ENCODE measurements around the gene TSHZ1.

The TSHZ1 gene

DNA sequence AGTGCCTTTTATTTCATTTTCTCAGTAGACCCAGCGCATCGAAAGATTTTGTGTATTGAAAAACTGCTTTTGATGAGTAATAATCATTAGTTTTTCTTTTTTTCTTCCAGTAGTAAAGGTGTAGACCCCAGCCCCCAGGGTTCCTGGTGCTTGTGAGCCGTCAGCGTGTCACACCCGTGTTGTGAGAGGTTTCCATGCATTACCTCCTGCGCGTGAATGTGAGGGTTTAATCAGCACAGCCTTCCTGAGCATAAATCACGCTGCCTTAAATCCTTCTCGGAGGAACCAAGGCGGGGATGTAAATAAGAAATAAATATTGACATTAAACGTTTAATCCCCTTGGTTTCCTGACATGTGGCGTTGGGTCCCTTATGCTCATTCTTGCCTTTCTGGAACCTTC lies 24.3 kb downstream of the TSHZ1 start:
- no peak overlapping the region for H3K4me3 ChIP-seq (ENCODE audit: control insufficient read depth, low read depth, low read length)
- TF ChIP-seq, protein P1, sequence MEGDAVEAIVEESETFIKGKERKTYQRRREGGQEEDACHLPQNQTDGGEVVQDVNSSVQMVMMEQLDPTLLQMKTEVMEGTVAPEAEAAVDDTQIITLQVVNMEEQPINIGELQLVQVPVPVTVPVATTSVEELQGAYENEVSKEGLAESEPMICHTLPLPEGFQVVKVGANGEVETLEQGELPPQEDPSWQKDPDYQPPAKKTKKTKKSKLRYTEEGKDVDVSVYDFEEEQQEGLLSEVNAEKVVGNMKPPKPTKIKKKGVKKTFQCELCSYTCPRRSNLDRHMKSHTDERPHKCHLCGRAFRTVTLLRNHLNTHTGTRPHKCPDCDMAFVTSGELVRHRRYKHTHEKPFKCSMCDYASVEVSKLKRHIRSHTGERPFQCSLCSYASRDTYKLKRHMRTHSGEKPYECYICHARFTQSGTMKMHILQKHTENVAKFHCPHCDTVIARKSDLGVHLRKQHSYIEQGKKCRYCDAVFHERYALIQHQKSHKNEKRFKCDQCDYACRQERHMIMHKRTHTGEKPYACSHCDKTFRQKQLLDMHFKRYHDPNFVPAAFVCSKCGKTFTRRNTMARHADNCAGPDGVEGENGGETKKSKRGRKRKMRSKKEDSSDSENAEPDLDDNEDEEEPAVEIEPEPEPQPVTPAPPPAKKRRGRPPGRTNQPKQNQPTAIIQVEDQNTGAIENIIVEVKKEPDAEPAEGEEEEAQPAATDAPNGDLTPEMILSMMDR (conservative IDR thresholded peaks at IDR 0.05; ENCODE audit: control insufficient read depth, insufficient read depth, low read depth, low read length), result no peak
- no peak for DNase-seq (ENCODE audit: low read depth)

DNA sequence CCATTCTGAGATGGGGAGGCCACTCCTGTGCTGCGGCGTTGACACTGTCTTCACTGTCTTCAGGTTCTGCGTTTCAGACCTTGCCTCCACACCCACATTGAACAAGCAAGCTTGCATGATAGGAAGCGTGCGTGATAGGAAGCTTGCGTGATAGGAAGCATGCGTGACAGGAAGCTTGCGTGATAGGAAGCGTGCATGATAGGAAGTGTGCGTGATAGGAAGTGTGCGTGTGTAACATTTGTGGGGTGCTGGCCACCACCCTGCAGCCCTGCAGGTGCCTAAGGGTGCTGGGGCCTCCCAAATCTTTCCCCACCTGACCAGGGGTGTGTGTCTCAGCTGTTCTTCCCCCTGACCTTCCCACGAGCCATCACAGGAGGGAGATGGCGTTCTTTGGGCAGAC lies 25.3 kb downstream of the TSHZ1 start:
- no peak for DNase-seq (ENCODE audit: low read depth)
- TF ChIP-seq, protein P1 (conservative IDR thresholded peaks at IDR 0.05; ENCODE audit: control insufficient read depth, insufficient read depth, low read depth, low read length), result no peak
- no peak overlapping the region for H3K4me3 ChIP-seq (ENCODE audit: control insufficient read depth, low read depth, low read length)

DNA sequence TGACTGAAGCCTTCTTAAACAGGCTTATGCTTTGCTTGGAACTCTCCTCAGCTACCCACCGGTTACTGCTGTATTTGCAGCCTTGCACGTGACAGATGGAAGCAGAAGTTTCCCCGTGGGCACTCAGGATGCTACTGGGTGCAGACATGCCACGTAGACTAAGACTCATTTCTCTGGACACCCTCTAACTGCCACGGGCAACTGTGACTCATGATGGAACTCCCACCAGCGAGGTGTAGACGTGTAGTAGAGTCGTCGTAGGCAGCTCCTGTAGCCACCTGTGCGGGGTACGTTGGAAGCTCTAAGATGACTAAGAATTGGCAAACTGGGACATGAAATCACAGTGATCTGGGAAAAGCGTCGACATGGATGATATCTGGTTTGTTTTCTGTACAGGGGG lies 27.5 kb downstream of the TSHZ1 start:
- TF ChIP-seq, protein P1 (conservative IDR thresholded peaks at IDR 0.05; ENCODE audit: control insufficient read depth, insufficient read depth, low read depth, low read length), result no peak
- peak; percentile 46 for DNase-seq (ENCODE audit: low read depth)
- no peak overlapping the region for H3K4me3 ChIP-seq (ENCODE audit: control insufficient read depth, low read depth, low read length)

DNA sequence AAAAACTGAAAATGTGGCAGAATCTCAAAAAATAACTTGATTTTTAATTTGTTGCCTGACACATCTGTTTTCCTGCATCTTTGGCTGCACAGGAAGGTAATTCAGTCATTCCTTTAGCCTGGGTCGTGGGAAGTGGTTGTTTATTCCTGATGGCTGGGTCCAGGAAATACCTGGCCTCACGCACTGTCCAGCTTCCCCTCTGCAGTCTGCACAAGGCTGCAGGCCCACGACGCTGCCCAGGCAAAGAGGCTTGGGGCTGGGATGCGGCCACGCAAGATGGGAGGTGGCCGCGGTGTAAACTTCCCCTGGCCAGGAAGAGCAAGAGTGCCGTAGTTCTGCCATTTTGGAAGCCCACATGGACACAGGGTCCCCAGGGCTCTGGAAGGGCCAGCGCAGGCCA lies 28.2 kb downstream of the TSHZ1 start:
- H3K4me3 ChIP-seq (ENCODE audit: control insufficient read depth, low read depth, low read length), result no peak overlapping the region
- TF ChIP-seq, protein P1 (conservative IDR thresholded peaks at IDR 0.05; ENCODE audit: control insufficient read depth, insufficient read depth, low read depth, low read length), result no peak
- DNase-seq (ENCODE audit: low read depth), result no peak

DNA sequence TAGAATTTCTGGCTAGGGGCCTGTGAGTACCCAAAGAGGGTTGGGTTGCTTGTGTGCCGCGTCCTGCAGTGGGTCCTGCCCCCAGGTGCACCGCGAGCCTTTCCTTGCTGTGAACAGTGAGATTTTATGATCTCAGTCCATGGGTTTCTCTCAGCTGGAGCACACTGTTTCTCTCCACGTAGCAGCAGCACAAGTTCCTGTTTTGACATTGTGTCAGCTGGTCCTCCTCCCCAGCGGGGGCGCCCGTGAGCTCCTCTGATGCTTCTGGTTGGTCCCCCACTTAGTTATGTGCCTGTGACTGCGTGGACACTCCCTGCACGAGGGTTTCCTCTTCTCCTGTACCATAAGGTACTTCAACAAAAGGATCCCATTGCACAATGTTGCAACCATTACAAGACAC lies 29.8 kb downstream of the TSHZ1 start:
- DNase-seq (ENCODE audit: low read depth), result no peak
- H3K4me3 ChIP-seq (ENCODE audit: control insufficient read depth, low read depth, low read length), result no peak overlapping the region
- TF ChIP-seq, protein P1 (conservative IDR thresholded peaks at IDR 0.05; ENCODE audit: control insufficient read depth, insufficient read depth, low read depth, low read length), result no peak

DNA sequence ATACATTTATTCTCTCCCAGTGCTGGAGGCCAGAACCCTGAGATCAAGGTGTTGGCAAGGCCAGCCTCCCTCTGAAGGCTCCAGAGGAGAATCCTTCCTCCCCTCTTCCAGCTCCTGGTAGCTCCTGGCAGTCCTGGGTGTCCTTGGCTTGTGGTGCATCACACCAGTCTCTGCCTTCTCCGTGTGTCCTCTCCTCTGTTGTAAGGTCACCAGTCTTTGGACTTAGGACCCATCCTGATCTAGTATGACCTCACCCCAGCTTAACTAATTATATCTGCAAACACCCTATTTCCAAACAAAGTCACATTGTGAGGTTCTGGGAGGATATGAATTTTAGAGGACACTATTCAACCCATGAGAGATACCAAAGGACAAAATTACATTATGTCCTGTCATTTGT lies 31.1 kb downstream of the TSHZ1 start:
- no peak overlapping the region for H3K4me3 ChIP-seq (ENCODE audit: control insufficient read depth, low read depth, low read length)
- DNase-seq (ENCODE audit: low read depth), result no peak
- TF ChIP-seq, protein P1 (conservative IDR thresholded peaks at IDR 0.05; ENCODE audit: control insufficient read depth, insufficient read depth, low read depth, low read length), result no peak

Measured in fibroblast of mammary gland (primary cell).